HG03354 (cell line): ENCODE measurements around the gene DMD.
"Not testable (repeated sequence)": the region's sequence is repeated elsewhere in the genome, so short reads cannot be mapped to it uniquely, and the experiment has no call there.

Source experiments
- ATAC-seq: cut with Tn5 transposase; IDR thresholded peaks from one replicate; pipeline ENCODE4 v1.9.1; 2021; ENCODE audit warnings: mild to moderate bottlenecking; ENCODE audit not compliant: unreplicated experiment, poor library complexity, severe bottlenecking

Gene DMD

GRCh38 chrX:33211356-33212260 is at the start of gene DMD:
DMD (minus strand) TSS chrX:33211549; CDS start chrX:33211312, 237 bp downstream.
- ATAC-seq: no peak

- ATAC-seq: no peak
Observed at GRCh38 chrX:33252306-33252825, 41.0 kb upstream of the DMD start.

GRCh38 chrX:33218819-33219218 is 7.5 kb upstream of the DMD start:
- no peak for ATAC-seq

- no peak for ATAC-seq
Observed at GRCh38 chrX:33210156-33210555, 1.2 kb downstream of the DMD start.

- no peak for ATAC-seq
Observed at GRCh38 chrX:33207056-33207455, 4.3 kb downstream of the DMD start.

GRCh38 chrX:33205321-33205720 is 6.0 kb downstream of the DMD start:
- no peak for ATAC-seq

- no peak for ATAC-seq
Observed at GRCh38 chrX:33204889-33205288, 6.5 kb downstream of the DMD start.

- no peak for ATAC-seq
Observed at GRCh38 chrX:33198561-33199279, 12.6 kb downstream of the DMD start.

GRCh38 chrX:33195698-33196097 is 15.7 kb downstream of the DMD start:
- ATAC-seq: no peak

GRCh38 chrX:33194876-33195433 is 16.4 kb downstream of the DMD start:
- ATAC-seq: no peak

GRCh38 chrX:33194289-33194688 is 17.1 kb downstream of the DMD start:
- ATAC-seq: no peak

- ATAC-seq: no peak
Observed at GRCh38 chrX:33190016-33190415, 21.3 kb downstream of the DMD start.

GRCh38 chrX:33188881-33189280 is 22.5 kb downstream of the DMD start:
- no peak for ATAC-seq

- no peak for ATAC-seq
Observed at GRCh38 chrX:33188286-33188685, 23.1 kb downstream of the DMD start.

GRCh38 chrX:33184803-33185202 is 26.5 kb downstream of the DMD start:
- not testable (repeated sequence) for ATAC-seq

GRCh38 chrX:33183361-33183760 is 28.0 kb downstream of the DMD start:
- no peak for ATAC-seq

- no peak for ATAC-seq
Observed at GRCh38 chrX:33178690-33179089, 32.7 kb downstream of the DMD start.

- ATAC-seq: no peak
Observed at GRCh38 chrX:33178218-33178617, 33.1 kb downstream of the DMD start.

- ATAC-seq: no peak
Observed at GRCh38 chrX:33175201-33175600, 36.1 kb downstream of the DMD start.

- ATAC-seq: no peak
Observed at GRCh38 chrX:33171041-33171440, 40.3 kb downstream of the DMD start.
